ENCODE data around the gene LRRC25.
A peak's percentile ranks its signal among the peaks of the same experiment; 100 is the strongest.

LRRC25 gene

GRCh38 chr19:18443406-18443805 lies 46.0 kb upstream of the LRRC25 start:
- in situ Hi-C loops (cut with MboI; ENCODE audit: low sequenced_read_pairs, unreplicated experiment): no loop called here
- no peak for TF ChIP-seq CTCF (IDR thresholded peaks at IDR 0.05; ENCODE audit: borderline replicate concordance, control extremely low read depth, extremely low read depth, insufficient read depth, missing control alignments)
- DNase-seq (ENCODE audit: low spot score): no peak

DNA sequence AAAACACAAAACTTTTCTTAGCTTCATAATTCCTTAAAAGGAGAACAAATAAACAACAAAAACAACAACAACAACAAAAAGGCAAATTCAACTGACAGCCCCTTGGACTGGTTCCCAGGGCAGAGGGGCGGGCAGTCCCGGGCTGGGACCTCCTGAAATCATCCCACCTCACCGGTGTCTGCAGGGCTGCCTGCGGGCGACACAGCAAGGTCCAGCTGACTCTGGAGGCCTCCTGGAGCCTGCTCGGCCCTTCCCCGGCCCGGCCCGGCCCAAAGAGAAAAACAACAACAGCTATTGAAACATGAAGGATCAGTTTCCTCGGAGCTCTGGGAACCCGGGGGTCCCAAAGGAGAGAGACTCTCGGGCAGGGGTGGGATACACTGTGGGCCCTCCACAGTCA lies 45.5 kb upstream of the LRRC25 start:
- TF ChIP-seq CTCF (IDR thresholded peaks at IDR 0.05; ENCODE audit: borderline replicate concordance, control extremely low read depth, extremely low read depth, insufficient read depth, missing control alignments): no peak
- DNase-seq (ENCODE audit: low spot score): no peak
- in situ Hi-C loops (cut with MboI; ENCODE audit: low sequenced_read_pairs, unreplicated experiment): no loop called here

GRCh38 chr19:18441804-18442788 lies 44.7 kb upstream of the LRRC25 start:
- in situ Hi-C loops (cut with MboI; ENCODE audit: low sequenced_read_pairs, unreplicated experiment): no loop called here
- peak; percentile 62 for DNase-seq (ENCODE audit: low spot score)
- TF ChIP-seq CTCF (IDR thresholded peaks at IDR 0.05; ENCODE audit: borderline replicate concordance, control extremely low read depth, extremely low read depth, insufficient read depth, missing control alignments): no peak

- in situ Hi-C loops (cut with MboI; ENCODE audit: low sequenced_read_pairs, unreplicated experiment): no loop called here
- DNase-seq (ENCODE audit: low spot score): no peak
- TF ChIP-seq CTCF (IDR thresholded peaks at IDR 0.05; ENCODE audit: borderline replicate concordance, control extremely low read depth, extremely low read depth, insufficient read depth, missing control alignments): no peak
Measured at GRCh38 chr19:18440936-18441803, 43.7 kb upstream of the LRRC25 start.

DNA sequence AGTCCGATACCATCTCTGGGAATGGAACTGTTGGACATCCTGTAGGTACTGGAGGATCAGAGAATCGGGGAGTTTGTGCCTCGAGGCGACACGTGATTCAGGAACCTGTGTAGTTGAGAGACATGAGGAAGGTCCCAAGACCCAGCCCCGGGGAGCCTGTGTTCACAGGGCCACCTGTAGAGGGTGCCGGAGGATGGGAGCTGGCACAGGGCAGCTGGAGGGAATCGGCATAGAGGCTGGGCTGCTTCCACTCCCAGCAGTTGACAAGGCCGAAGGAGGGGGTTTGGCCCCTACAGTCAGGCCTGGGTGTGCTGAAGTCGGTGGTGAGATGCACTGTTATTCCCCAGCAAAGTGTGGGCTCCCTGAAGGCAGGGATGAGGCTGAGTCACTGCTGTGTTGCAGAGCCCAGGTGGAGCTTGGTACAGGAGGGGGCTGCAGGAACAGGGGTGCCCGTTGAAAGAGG lies 43.0 kb upstream of the LRRC25 start:
- peak; percentile 53 for TF ChIP-seq CTCF (IDR thresholded peaks at IDR 0.05; ENCODE audit: borderline replicate concordance, control extremely low read depth, extremely low read depth, insufficient read depth, missing control alignments)
- in situ Hi-C loops (cut with MboI; ENCODE audit: low sequenced_read_pairs, unreplicated experiment): no loop called here
- DNase-seq (ENCODE audit: low spot score): peak; percentile 65

DNA sequence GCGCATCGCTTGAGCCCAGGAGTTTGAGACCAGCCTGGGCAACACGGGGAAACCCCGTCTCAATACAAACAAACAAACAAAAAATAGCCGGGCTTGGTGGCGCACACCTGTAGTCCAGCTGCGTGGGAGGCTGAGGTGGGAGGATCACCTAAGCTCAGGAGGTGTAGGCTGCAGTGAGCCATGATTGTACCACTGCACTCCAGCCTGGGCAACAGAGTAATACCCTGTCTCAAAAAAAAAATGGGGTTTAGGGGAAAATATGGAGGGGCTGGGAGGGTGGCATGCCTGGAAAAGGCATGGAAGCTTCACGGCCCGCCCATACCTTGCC lies 42.5 kb upstream of the LRRC25 start:
- in situ Hi-C loops (cut with MboI; ENCODE audit: low sequenced_read_pairs, unreplicated experiment): no loop called here

More for the DNA sequence above, 42.5 kb upstream of the LRRC25 start:
- no peak for DNase-seq (ENCODE audit: low spot score)
- TF ChIP-seq CTCF (IDR thresholded peaks at IDR 0.05; ENCODE audit: borderline replicate concordance, control extremely low read depth, extremely low read depth, insufficient read depth, missing control alignments): no peak
